ES-I3 (cell line): ENCODE data around the gene ST3GAL4.
"Not testable (repeated sequence)": the region's sequence is repeated elsewhere in the genome, so short reads cannot be mapped to it uniquely, and the experiment has no call there.

Source experiments
- H3K36me3 ChIP-seq: 2 replicates; pipeline ENCODE4 v1.6.1; 2013; ENCODE audit warnings: mild to moderate bottlenecking, low read length, control low read depth, moderate library complexity; ENCODE audit not compliant: insufficient read depth
- H3K4me1 ChIP-seq: 2 replicates; pipeline ENCODE4 v1.6.1; 2013; ENCODE audit warnings: mild to moderate bottlenecking, control low read depth, low read length; ENCODE audit not compliant: insufficient read depth
- H3K9ac ChIP-seq: 2 replicates; pipeline ENCODE4 v1.6.1; 2013; ENCODE audit warnings: low read depth, mild to moderate bottlenecking, low read length, moderate library complexity
- H3K9me3 ChIP-seq: 2 replicates; pipeline ENCODE4 v1.6.1; 2013; ENCODE audit warnings: mild to moderate bottlenecking, low read length, moderate library complexity; ENCODE audit not compliant: control insufficient read depth, insufficient read depth

The ST3GAL4 gene

GRCh38 chr11:126391286-126391954 is 35.9 kb downstream of the ST3GAL4 start:
- no peak overlapping the region for H3K9ac ChIP-seq
- no peaks in the 10 kb centered on the region for H3K36me3 ChIP-seq
- no peaks in the 10 kb centered on the region for H3K9me3 ChIP-seq
- H3K4me1 ChIP-seq: peaks cover 10% of the 10 kb centered on the region

GRCh38 chr11:126391970-126392632 is 36.6 kb downstream of the ST3GAL4 start:
- peaks cover 7% of the 10 kb centered on the region for H3K4me1 ChIP-seq
- H3K36me3 ChIP-seq: no peaks in the 10 kb centered on the region
- no peak overlapping the region for H3K9ac ChIP-seq
- H3K9me3 ChIP-seq: no peaks in the 10 kb centered on the region

GRCh38 chr11:126392633-126393013 is 37.1 kb downstream of the ST3GAL4 start:
- H3K4me1 ChIP-seq: peaks cover 7% of the 10 kb centered on the region
- no peaks in the 10 kb centered on the region for H3K9me3 ChIP-seq

GRCh38 chr11:126393143-126393542 is 37.7 kb downstream of the ST3GAL4 start:
- H3K36me3 ChIP-seq: no peaks in the 10 kb centered on the region
- H3K9ac ChIP-seq: no peak overlapping the region
- peaks cover 7% of the 10 kb centered on the region for H3K4me1 ChIP-seq
- H3K9me3 ChIP-seq: no peaks in the 10 kb centered on the region

More at GRCh38 chr11:126392633-126393013, 37.1 kb downstream of the ST3GAL4 start:
- Histone ChIP-seq H3K9ac (no peak overlapping the region), H3K36me3 (no peaks in the 10 kb centered on the region)

GRCh38 chr11:126394036-126394435 is 38.5 kb downstream of the ST3GAL4 start:
- H3K9ac ChIP-seq: no peak overlapping the region

GRCh38 chr11:126394634-126395072 is 39.2 kb downstream of the ST3GAL4 start:
- H3K4me1 ChIP-seq, H3K9ac ChIP-seq, H3K9me3 ChIP-seq, H3K36me3 ChIP-seq: not testable (repeated sequence)

More at GRCh38 chr11:126394036-126394435, 38.5 kb downstream of the ST3GAL4 start:
- Histone ChIP-seq H3K4me1 (peaks cover 7% of the 10 kb centered on the region), H3K36me3 (no peaks in the 10 kb centered on the region), H3K9me3 (no peaks in the 10 kb centered on the region)

GRCh38 chr11:126395784-126396183 is 40.3 kb downstream of the ST3GAL4 start:
- not testable (repeated sequence) for H3K4me1 ChIP-seq, H3K9me3 ChIP-seq, H3K9ac ChIP-seq, H3K36me3 ChIP-seq

- not testable (repeated sequence) for H3K9me3 ChIP-seq, H3K9ac ChIP-seq, H3K4me1 ChIP-seq, H3K36me3 ChIP-seq
Measured at GRCh38 chr11:126396266-126396665, 40.8 kb downstream of the ST3GAL4 start.

- H3K36me3 ChIP-seq: no peaks in the 10 kb centered on the region
- H3K9ac ChIP-seq: no peak overlapping the region
- no peaks in the 10 kb centered on the region for H3K4me1 ChIP-seq
- no peaks in the 10 kb centered on the region for H3K9me3 ChIP-seq
Measured at GRCh38 chr11:126396965-126397364, 41.5 kb downstream of the ST3GAL4 start.

GRCh38 chr11:126398296-126398695 is 42.8 kb downstream of the ST3GAL4 start:
- peaks cover 9% of the 10 kb centered on the region for H3K4me1 ChIP-seq
- no peaks in the 10 kb centered on the region for H3K36me3 ChIP-seq
- H3K9ac ChIP-seq: no peak overlapping the region
- H3K9me3 ChIP-seq: no peaks in the 10 kb centered on the region

GRCh38 chr11:126398721-126399120 is 43.2 kb downstream of the ST3GAL4 start:
- Histone ChIP-seq H3K9ac (no peak overlapping the region), H3K36me3 (no peaks in the 10 kb centered on the region), H3K9me3 (no peaks in the 10 kb centered on the region), H3K4me1 (peaks cover 13% of the 10 kb centered on the region)

GRCh38 chr11:126400019-126400418 is 44.5 kb downstream of the ST3GAL4 start:
- Histone ChIP-seq H3K9ac (no peak overlapping the region), H3K4me1 (peaks cover 26% of the 10 kb centered on the region), H3K9me3 (no peaks in the 10 kb centered on the region), H3K36me3 (no peaks in the 10 kb centered on the region)

GRCh38 chr11:126400479-126400878 is 45.0 kb downstream of the ST3GAL4 start:
- H3K4me1 ChIP-seq: peaks cover 30% of the 10 kb centered on the region
- no peaks in the 10 kb centered on the region for H3K9me3 ChIP-seq
- H3K9ac ChIP-seq: no peak overlapping the region
- no peaks in the 10 kb centered on the region for H3K36me3 ChIP-seq

- Histone ChIP-seq H3K9me3 (no peaks in the 10 kb centered on the region), H3K4me1 (peaks cover 34% of the 10 kb centered on the region), H3K9ac (peak overlapping the region; percentile 4; the same call in 1 of the 2 replicates), H3K36me3 (no peaks in the 10 kb centered on the region)
Measured at GRCh38 chr11:126403022-126403581, 47.6 kb downstream of the ST3GAL4 start.

- Histone ChIP-seq H3K36me3 (0 out of 2 replicates have a peak, but pooled peaks cover under 1% of the 10 kb centered on the region), H3K9me3 (no peaks in the 10 kb centered on the region), H3K4me1 (peaks cover 34% of the 10 kb centered on the region), H3K9ac (no peak overlapping the region)
Measured at GRCh38 chr11:126403658-126404057, 48.2 kb downstream of the ST3GAL4 start.
